Left lobe of liver (tissue), 2 donors: ENCODE measurements around the gene HMGCL. TPM values are rescaled to one million over a fixed set of nuclear protein-coding genes. Genes with fewer than 3 reads are reported as not detected.
A peak's percentile ranks its signal among the peaks of the same experiment; 100 is the strongest.
"Not testable (repeated sequence)": the region's sequence is repeated elsewhere in the genome, so short reads cannot be mapped to it uniquely, and the experiment has no call there.

Experiments
- ATAC-seq: fragments of 200-7000 bp; cut with Tn5 transposase; one replicate; pipeline ENCODE4 v1.9.1; 2020; ENCODE audit warnings: mild to moderate bottlenecking, moderate library complexity
- DNase-seq: peaks from one replicate; pipeline ENCODE4 v3.0.0-alpha.2; 2020; ENCODE audit warnings: low spot score
- total RNA-seq: library from RNA; stranded (reverse); gene quantifications from one replicate; pipeline ENCODE4 v1.2.1, GENCODE V29; 2021
- donor health status: DM: no; HTN: no; CAD: no; lungs with moderate emphysema.
- donor health status: DM: no; HTN: yes; CAD: no.

Gene HMGCL
- 170 TPM for total RNA-seq

DNA sequence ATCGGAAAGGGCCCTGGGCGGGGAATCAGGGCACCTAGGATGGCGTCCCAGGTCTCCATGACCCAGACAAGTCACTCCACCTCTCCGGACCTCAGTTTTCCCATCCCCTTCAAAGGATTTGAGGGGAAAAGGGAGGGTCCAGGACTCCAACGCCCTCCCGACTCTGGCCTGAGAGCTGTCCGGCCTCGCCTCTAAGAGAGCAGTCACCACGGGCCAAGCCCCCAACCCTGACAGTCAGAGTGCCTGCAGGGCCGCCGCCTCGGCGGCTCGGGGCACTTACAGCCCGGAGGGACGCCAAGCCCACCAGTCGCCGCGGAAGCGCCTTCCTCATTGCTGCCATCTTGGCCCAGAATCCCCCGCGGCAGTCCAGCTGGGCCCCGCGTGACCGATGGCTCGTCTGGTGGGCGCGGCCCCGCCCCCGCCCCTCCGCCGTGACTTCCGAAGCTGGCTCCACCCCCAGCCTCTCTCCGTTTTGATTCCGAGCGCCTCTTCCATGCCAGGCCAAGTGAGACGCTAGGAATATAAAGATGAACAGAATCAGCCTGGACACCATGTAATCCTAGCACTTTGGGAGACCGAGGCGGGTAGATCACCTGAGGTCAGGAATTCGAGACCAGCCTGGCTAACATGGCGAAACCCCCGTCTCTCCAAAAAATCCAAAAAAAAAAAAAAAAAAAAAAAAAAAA lies at the start of gene HMGCL:
Gene HMGCL (minus strand): TSS at position 354 of the 686 bp plus-strand sequence. CDS start 14 bp downstream, at position 340.
- ATAC-seq: peak; percentile 94
- DNase-seq: peak; percentile 92

DNA sequence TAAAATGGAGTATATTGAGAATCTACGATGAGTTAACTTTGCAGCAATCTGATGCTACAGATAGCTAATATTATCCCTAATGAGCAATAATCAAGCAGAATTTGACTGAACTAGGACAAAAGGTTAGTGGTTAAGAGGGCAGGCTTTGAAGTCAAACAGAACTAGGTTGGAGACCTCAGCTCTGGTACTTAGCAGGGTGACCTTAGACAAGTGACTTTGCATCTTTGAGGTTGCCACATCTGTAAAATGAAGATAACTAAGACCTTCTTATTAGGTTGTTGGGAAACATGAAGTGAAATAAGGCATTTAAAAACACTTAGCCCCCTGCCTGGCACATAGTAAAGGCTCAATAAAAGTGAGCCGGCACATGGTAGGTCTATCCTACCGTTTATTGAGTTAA lies 47.2 kb upstream of the HMGCL start:
- DNase-seq: no peak
- no peak for ATAC-seq

DNA sequence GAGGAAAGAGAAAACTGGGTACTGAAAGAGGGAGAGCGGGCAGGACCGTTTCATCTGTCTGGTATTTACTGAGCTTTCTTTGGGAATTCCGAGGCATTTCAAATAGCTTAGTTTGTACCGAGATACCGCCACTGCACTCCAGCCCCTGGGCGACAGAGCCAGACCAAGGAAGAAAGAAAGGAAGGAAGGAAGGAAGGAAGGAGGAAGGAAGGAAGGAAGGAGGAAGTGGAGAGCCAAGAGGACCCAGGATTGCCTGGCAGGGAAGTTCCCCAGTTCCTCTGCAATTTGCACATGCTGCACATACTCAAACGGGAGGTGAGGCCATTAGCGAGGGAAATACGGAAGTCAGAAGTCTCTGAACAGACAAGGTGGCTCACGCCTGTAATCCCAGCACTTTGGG lies 43.8 kb upstream of the HMGCL start:
- ATAC-seq (no peak), DNase-seq (no peak)

DNA sequence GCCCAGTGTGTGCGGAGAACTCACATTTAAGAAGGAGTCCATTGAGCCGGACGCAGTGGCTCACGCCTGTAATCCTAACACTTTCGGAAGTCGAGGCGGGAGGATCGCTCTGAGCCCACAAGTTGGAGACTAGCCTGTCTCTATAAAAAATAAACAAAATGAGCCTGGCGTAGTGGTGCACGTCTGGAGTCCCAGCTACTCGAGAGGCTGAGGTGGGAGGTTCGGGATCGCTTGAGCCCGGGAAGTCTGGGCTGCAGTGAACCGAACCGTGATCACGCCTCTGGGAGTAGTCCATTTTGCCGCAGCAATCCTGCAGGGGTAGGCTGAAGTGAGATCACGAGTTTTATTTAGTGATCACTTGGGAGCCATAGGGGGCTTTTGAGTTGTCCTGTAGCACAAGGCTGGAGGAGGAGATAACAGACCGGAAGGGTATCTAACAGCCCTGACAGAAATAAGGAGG lies 43.4 kb upstream of the HMGCL start:
- DNase-seq: no peak
- ATAC-seq: peak; percentile 32

DNA sequence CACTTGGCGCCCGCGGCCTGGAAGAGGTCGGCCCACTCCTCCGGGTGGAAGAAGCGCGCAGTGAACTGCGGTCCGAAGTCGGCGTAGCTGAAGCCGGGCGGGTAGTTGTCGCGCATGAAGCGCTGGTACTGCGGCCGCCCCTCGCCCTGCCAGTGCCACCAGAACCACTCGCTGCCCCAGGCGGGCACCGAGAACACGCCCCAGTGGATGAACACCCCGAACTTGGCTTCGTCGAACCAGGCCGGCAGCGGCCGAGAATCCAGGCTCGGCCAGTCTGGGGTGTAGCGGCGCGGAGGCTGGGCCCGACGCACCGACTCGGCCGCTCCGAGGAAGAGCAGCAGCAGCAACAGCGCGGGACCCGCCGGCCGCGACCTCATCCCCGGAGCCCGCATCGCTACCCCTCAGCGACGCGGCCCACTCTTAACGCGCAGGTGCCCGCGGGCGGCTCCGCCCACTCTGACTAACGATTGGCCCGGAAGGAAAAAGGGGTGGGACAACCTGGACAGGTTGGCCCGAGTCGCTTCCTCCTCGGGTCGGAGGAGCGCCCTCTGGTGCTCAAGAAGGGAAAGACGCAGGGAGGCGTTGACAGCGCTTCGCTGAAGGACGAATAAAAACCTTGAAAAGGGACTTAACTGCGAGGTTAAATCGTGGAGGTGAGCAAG lies 42.8 kb upstream of the HMGCL start, which contains the start of gene FUCA1:
Gene FUCA1 (minus strand): TSS at position 396 of the 662 bp plus-strand sequence. CDS start 4 bp downstream, at position 392.
- peak; percentile 99 for ATAC-seq
- peak; percentile 96 for DNase-seq

DNA sequence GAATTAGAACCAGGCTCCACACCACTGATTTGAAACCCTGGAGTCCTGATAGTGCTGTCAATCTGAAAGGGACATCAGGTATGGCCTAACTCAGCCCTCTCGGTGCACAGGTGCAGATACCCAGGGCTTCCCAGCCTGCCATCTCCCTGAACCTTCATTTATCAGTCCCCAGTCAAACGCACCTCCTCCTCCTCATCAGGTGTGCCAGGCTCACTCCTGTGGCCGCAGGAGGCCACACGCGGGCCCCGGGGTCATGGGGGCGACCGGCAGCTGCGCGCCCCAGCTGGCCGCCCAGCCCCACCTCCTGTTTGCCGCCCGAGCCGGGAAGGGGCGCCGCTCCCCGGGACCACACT lies 42.3 kb upstream of the HMGCL start:
- ATAC-seq: peak; percentile 57

DNA sequence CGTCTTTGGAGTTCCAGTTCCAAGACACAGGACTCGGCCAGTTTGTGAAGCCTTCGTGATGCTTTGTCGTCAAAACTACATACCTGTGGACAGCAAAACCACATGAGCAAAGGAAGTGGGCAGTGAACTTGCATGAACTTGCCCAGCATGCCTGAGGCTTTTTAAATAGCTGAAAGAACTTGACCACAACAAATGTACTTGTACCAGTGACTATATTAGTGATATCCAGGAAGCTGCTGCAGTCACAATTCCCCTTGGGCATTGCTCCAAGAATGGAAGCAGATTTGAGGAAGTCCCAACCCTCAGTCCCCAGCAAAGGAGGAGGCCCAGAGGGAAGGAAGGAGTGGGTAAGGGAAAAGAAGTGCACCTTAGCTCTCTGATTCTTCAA lies 40.3 kb upstream of the HMGCL start:
- ATAC-seq: no peak
- DNase-seq: no peak

More for the DNA sequence above, 42.3 kb upstream of the HMGCL start:
- peak; percentile 55 for DNase-seq

DNA sequence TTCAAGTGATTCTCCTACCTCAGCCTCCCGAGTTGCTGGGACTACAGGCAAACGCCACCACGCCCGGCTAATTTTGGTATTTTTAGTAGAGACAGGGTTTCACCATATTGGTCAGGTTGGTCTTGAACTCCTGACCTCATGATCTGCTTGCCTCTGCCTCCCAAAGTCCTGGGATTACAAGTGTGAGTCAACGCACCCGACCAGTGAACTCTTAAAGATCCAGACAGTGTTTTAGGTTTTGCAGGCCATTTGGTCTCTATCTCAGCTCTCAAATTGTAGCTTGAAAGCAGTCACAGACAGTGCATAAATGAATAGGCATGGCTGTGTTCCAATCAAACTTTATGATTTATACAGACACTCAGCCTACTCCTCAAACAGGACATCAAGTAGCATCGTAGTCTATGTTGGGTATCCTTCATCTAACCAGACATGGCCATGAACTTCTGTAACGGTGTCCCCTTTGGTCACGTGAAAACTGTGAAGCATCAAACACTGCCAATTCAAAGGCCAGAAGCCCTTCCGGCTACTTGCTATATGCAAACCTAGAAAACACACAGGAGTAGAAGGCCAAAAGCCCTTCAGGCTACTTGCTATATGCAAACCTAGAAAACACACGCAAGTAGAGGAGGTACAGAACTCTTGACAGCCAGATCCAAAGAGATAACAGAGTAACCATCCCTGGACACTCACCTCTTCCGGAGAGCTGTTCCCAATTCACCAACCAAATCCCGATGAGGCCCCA lies 39.7 kb upstream of the HMGCL start:
- ATAC-seq: no peak
- no peak for DNase-seq

DNA sequence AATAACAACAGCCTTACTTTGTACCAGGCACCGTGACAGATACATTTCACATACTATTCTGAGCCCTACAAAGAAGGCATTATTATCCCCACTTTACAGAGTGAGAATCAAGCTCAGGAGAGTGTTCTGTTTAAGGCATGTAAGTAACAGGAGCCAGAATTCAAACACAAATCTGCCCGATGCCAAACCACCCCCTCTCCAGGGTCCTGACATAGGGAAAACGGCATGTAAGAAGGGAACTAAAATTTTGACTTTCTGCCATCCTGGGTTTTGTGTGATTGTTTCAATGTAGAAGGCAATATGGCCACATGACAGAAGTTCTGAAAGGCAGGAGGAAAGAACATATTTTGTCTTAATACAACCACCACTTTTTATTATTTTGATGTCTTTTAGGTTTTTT lies 37.4 kb upstream of the HMGCL start:
- no peak for ATAC-seq
- DNase-seq: no peak

DNA sequence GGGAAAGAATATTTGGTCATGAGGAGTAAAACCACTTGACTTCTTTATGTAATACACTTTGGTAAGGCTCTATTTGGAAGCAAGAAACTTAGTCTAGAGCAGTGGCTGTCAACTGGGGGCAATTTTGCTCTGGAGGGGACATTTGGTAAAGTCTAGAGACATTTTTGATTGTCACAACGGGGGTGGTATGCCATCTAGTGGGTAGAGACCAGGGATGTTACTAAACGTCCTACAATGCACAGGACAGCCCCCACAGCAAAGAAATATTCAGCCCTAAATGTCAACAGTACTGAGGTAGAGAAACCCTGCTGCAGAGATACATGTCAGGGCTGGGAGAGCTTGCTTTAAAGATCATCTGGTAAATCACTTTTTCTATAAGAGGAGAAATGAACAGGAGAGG lies 29.3 kb upstream of the HMGCL start:
- no peak for DNase-seq

DNA sequence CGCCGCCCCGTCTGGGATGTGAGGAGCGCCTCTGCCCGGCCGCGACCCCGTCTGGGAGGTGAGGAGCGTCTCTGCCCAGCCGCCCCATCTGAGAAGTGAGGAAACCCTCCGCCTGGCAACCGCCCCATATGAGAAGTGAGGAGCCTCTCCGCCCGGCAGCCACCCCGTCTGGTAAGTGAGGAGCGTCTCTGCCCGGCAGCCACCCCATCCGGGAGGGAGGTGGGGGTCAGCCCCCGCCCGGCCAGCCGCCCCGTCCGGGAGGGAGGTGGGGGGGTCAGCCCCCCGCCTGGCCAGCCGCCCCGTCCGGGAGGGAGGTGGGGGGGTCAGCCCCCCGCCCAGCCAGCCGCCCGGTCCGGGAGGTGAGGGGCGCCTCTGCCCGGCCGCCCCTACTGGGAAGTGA lies 27.9 kb upstream of the HMGCL start:
- not testable (repeated sequence) for DNase-seq, ATAC-seq

More for the DNA sequence above, 29.3 kb upstream of the HMGCL start:
- ATAC-seq: peak; percentile 75

DNA sequence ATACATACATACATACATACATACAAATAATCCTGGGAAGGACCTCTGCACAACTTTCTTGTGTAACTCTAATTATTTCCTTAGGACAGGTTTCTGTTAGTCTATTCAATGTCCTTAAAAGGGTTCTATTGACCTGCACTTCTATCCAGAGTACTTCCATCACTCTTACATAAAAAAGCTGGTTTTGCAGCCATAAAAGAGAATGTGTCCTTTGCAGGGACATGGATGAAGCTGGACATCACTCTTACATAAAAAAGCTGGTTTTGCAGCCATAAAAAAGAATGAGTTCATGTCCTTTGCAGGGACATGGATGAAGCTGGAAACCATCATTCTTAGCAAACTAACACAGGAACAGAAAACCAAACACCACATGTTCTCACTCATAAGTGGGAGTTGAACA lies 26.2 kb upstream of the HMGCL start:
- not testable (repeated sequence) for ATAC-seq, DNase-seq

DNA sequence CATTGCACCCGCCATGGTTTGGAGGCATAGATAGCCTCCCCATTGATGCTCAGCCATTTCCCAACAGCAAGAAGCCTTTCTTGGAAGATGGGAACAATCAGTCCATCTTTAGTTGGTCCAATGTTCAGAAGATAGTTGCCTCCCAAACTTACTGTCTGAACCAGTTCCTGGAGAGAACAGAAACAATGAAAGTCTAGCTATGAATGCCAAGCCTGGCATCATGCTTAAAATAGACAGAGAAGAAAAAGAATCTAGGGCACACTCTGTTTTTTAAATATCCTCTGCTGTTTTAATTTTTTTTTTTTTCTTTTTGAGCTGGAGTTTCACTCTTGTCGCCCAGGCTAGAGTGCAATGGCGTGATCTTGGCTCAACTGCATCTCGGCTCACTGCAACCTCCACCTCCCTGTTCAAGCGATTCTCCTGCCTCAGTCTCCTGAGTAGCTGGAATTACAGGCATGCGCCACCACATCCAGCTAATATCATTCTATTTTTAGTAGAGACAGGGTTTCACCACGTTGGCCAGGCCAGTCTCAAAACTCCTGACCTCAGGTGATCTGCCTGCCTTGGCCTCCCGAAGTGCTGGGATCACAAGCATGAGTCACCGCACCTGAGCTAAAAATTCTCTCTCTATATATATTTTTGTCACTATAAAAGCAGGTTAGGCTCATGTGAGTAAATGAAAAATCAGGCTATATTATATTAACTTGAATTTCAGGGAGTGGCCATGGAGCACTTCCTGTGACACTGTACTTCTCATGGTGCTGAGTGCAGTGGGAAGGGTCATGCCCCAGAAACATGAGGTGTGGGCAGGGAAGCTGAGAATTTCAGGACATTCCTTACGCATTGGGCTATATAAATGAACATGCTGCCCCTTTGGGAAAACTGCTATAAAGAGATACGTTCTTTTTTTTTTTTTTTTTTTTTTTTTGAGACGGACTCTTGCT lies 23.7 kb upstream of the HMGCL start:
- DNase-seq (no peak), ATAC-seq (no peak)

DNA sequence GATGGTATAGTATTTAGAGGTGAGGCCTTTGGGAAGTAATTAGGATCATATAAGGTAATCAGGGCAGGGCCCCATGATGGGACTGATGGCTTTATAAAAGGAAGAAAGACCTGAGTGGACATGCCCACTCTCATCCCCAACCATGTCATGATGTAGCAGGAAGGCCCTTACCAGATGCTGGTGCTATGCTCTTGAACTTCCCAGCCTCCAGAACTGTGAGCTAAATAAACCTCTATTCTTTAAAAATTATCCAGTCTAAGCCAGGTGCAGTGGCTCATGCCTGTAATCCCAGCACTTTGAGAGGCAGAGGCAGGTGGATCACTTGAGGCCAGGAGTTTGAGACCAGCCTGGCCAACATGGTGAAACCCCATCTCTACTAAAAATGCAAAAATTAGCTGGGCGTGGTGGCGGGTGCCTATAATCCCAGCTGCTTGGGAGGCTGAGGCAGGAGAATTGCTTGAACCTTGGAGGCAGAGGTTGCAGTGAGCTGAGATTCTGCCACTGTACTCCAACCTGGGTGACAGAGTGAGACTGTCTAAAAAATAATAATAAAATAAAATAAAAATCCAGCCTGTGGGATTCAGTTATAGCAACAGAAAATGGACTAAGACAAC lies 22.4 kb upstream of the HMGCL start:
- DNase-seq, ATAC-seq: not testable (repeated sequence)

DNA sequence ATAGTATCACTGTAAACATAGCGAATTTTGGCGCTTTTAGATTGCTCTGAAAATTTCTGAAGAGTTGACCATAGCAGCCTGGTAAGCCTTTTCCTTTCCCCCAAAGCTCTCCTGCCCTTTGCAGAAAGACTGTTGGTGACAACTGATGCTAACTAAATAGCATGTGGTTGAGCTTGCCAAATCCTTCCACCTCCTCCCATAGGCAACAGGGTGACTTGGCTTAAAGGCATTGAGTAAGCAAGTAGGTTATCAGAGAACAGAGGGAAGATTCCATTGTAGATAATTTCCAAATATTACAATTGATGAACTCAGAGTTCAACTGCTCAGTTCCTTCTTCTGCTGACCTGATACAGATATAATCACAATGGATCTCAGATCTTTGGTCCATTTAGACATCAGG lies 19.9 kb upstream of the HMGCL start:
- ATAC-seq (no peak), DNase-seq (no peak)

DNA sequence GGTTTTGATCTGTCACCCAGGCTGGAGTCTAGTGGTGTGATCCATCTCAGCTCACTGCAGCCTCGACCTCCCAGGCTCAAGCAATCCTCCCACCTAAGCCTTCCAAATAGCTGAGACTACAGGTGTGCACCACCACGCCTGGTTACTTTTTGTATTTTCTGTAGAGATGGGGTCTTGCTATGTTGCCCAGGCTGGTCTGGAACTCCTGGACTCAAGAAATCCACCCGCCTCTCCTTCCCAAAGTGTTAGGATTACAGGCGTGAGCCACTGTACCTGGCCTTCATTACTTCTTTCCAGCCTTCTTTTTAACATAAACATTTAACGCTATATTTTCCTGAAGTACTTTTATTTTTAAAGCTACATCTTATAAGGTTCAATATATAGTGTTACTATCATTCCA lies 18.4 kb upstream of the HMGCL start:
- DNase-seq (no peak), ATAC-seq (no peak)

DNA sequence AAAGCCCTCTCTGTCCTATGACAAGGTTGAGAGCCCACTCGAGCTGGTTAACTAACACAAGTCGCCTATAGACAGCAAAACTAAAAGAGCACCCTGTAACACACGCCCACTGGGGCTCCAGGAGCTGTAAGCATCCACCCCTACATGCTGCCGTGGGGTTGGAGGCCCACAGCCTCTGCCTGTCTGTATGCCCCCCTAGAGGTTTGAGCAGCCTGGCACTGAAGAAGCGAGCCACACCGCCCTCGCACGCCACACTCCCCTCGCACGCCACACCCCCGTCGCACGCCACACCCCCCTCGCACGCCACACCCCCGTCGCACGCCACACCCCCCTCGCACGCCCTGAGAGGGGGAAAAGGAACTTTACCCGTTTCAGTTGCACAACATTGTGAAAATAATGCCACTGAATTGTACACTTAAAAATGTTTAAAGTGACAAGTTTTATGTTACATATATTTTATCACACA lies 13.2 kb upstream of the HMGCL start:
- ATAC-seq: peak; percentile 99

DNA sequence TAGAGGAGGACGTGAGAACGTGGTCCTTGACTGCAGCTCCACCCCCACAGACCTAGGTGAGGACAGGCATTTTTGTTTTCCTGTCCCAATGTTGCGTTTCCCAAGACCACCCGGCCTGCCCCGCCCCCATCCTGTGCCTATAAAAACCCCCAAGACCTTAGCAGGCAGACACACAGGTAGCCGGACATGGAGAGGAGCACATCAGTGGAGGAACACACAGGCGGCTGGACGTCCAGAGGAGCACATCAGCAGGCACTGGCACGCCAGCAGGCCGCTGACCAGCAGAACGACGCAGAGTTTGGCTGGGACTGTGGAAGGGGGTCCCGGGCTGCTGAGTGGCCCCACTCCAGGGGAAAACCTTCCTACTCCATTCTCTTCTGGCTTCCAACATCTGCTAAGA lies 12.7 kb upstream of the HMGCL start:
- DNase-seq: peak; percentile 49
- peak; percentile 30 for ATAC-seq

More for the DNA sequence above, 13.2 kb upstream of the HMGCL start:
- DNase-seq: peak; percentile 78

DNA sequence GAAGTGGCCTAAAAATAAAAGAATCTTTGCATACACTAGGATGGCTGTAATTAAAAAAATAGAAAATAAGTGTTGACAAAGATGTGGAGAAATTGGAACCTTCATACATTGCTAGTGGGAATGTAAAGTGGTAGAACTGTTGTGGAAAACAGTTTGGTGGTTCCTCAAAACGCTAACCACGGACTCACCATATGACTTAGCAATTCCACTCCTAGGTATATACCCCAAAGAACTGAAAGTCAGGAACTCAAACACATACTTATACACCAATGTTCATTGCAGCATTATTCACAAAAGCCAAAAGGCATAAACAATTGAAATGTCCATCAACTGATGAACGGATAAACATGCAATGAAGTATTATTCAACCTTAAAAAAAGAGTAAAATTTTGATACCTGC lies 10.8 kb upstream of the HMGCL start:
- ATAC-seq (no peak), DNase-seq (no peak)

DNA sequence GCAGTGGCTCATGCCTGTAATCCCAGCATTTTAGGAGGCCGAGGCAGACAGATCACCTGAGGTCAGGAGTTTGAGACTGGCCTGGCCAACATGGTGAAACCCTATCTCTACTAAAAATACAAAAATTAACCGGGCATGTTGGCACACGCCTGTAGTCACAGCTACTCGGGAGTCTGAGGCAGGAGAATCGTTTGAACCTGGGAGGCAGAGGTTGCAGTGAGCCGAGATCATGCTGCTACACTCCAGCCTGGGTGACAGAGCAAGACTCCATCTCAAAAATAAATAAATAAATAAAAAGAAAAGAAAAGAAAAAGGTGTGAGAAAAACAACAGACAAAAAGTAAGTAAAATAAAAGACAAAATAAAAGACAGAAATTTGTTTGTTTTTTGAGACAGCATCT lies 8.9 kb upstream of the HMGCL start:
- ATAC-seq, DNase-seq: not testable (repeated sequence)
